OCI-LY7 (cell line): ENCODE results near the gene BBS9.

Experiments used
- EZH2phosphoT487 ChIP-seq: fragments of 200-600 bp; sonication (generic); IDR thresholded peaks from 2 replicates; pipeline ENCODE4 v1.6.1; 2018; ENCODE audit warnings: low read depth, borderline replicate concordance, mild to moderate bottlenecking, mixed run types, antibody characterized with exemption, low read length, moderate library complexity, mixed read lengths
- TF ChIP-seq, protein P1 (sequence below): fragments of 200-600 bp; sonication (generic); conservative IDR thresholded peaks from 2 replicates; pipeline ENCODE4 v1.5.1; 2014; ENCODE audit warnings: mild to moderate bottlenecking, antibody characterized with exemption, low read length, moderate library complexity, mixed read lengths

DNA sequence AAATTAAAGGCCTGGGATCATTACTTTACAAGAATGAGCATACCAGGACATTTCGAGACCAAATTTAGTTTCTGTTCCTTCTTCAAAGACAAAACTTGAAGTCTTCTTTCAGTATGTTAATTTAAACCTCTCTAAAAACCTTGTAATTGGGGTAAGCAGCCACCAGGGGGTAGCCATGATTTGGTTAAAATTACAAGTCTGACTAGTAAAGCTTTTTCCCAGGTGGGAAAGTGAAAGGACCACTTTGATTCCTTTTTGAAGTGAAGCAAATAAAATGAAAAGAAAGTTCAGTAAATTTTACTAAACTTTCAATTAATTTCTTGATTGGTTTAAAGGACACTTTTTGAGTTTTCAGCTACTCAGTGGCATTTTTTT is 294.3 kb downstream of the BBS9 start:
- TF ChIP-seq, protein P1, sequence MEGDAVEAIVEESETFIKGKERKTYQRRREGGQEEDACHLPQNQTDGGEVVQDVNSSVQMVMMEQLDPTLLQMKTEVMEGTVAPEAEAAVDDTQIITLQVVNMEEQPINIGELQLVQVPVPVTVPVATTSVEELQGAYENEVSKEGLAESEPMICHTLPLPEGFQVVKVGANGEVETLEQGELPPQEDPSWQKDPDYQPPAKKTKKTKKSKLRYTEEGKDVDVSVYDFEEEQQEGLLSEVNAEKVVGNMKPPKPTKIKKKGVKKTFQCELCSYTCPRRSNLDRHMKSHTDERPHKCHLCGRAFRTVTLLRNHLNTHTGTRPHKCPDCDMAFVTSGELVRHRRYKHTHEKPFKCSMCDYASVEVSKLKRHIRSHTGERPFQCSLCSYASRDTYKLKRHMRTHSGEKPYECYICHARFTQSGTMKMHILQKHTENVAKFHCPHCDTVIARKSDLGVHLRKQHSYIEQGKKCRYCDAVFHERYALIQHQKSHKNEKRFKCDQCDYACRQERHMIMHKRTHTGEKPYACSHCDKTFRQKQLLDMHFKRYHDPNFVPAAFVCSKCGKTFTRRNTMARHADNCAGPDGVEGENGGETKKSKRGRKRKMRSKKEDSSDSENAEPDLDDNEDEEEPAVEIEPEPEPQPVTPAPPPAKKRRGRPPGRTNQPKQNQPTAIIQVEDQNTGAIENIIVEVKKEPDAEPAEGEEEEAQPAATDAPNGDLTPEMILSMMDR: peak; percentile 75
- no peak for TF ChIP-seq EZH2phosphoT487
